Effector CD4-positive, alpha-beta T cell (primary cell): ENCODE measurements around the gene SLC2A11.

Experiments
- DNase-seq: peaks from one replicate; pipeline ENCODE4 v3.0.0-alpha.2; 2020
- total RNA-seq: gene quantifications from one replicate; lab custom pipeline; 2026; lab: John Stamatoyannopoulos, UW

SLC2A11 gene
- 9.6 reads per million, percentile 31 among the genes with 10 or more reads in this experiment for total RNA-seq

- peak; percentile 89 for DNase-seq
Measured at GRCh38 chr22:23857606-23858483, at the start of gene SLC2A11. Gene SLC2A11 (plus strand): TSS chr22:23857875. CDS start chr22:23858000, 125 bp downstream.

GRCh38 chr22:23812378-23812777 lies 45.3 kb upstream of the SLC2A11 start:
- no peak for DNase-seq

- DNase-seq: no peak
Measured at GRCh38 chr22:23815541-23816155, 42.0 kb upstream of the SLC2A11 start.

- no peak for DNase-seq
Measured at GRCh38 chr22:23816156-23816976, 41.3 kb upstream of the SLC2A11 start.

GRCh38 chr22:23817146-23817545 lies 40.5 kb upstream of the SLC2A11 start:
- no peak for DNase-seq

GRCh38 chr22:23818541-23818940 lies 39.1 kb upstream of the SLC2A11 start:
- DNase-seq: no peak

GRCh38 chr22:23820748-23821211 lies 36.9 kb upstream of the SLC2A11 start:
- no peak for DNase-seq

- DNase-seq: no peak
Measured at GRCh38 chr22:23822101-23822671, 35.5 kb upstream of the SLC2A11 start.

- no peak for DNase-seq
Measured at GRCh38 chr22:23823331-23823791, 34.3 kb upstream of the SLC2A11 start.

- no peak for DNase-seq
Measured at GRCh38 chr22:23824476-23825245, 33.0 kb upstream of the SLC2A11 start.

- no peak for DNase-seq
Measured at GRCh38 chr22:23825246-23825905, 32.3 kb upstream of the SLC2A11 start.

- DNase-seq: no peak
Measured at GRCh38 chr22:23826510-23827350, 30.9 kb upstream of the SLC2A11 start.

GRCh38 chr22:23827351-23827995 lies 30.2 kb upstream of the SLC2A11 start:
- no peak for DNase-seq

GRCh38 chr22:23828800-23829680 lies 28.6 kb upstream of the SLC2A11 start:
- no peak for DNase-seq

- no peak for DNase-seq
Measured at GRCh38 chr22:23829845-23830372, 27.8 kb upstream of the SLC2A11 start.

GRCh38 chr22:23831261-23831660 lies 26.4 kb upstream of the SLC2A11 start:
- DNase-seq: no peak

- no peak for DNase-seq
Measured at GRCh38 chr22:23831781-23832180, 25.9 kb upstream of the SLC2A11 start.
